Hepatocyte (in vitro differentiated cells): ENCODE measurements around the gene RPUSD2.

Source experiments
- EZH2 ChIP-seq: fragments of 200-600 bp; sonication (generic); IDR thresholded peaks from 2 replicates; pipeline ENCODE4 v1.6.1; 2016; ENCODE audit warnings: antibody characterized with exemption, mild to moderate bottlenecking, borderline replicate concordance
- EZH2phosphoT487 ChIP-seq: fragments of 200-600 bp; sonication (generic); IDR thresholded peaks from one replicate; pipeline ENCODE4 v1.6.1; 2018; ENCODE audit warnings: antibody characterized with exemption, mild to moderate bottlenecking, low read depth, moderate library complexity; ENCODE audit not compliant: unreplicated experiment, severe bottlenecking
- TF ChIP-seq, protein P1 (sequence below): fragments of 200-600 bp; sonication (generic); IDR thresholded peaks from 2 replicates; pipeline ENCODE4 v1.5.1; 2016; ENCODE audit warnings: antibody characterized with exemption, mild to moderate bottlenecking; ENCODE audit not compliant: poor library complexity

- TF ChIP-seq EZH2: no peak
- TF ChIP-seq, protein P1, sequence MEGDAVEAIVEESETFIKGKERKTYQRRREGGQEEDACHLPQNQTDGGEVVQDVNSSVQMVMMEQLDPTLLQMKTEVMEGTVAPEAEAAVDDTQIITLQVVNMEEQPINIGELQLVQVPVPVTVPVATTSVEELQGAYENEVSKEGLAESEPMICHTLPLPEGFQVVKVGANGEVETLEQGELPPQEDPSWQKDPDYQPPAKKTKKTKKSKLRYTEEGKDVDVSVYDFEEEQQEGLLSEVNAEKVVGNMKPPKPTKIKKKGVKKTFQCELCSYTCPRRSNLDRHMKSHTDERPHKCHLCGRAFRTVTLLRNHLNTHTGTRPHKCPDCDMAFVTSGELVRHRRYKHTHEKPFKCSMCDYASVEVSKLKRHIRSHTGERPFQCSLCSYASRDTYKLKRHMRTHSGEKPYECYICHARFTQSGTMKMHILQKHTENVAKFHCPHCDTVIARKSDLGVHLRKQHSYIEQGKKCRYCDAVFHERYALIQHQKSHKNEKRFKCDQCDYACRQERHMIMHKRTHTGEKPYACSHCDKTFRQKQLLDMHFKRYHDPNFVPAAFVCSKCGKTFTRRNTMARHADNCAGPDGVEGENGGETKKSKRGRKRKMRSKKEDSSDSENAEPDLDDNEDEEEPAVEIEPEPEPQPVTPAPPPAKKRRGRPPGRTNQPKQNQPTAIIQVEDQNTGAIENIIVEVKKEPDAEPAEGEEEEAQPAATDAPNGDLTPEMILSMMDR: no peak
- TF ChIP-seq EZH2phosphoT487: no peak
Observed at GRCh38 chr15:40598672-40599071, 29.6 kb downstream of the RPUSD2 start.
